Measurements from ENCODE around the gene GZMA. TPM values are rescaled to one million over a fixed set of nuclear protein-coding genes. Genes with fewer than 3 reads are reported as not detected.
A peak's percentile ranks its signal among the peaks of the same experiment; 100 is the strongest.

GZMA gene
- total RNA-seq, 1 experiment from 2014 or later, result not detected

DNA sequence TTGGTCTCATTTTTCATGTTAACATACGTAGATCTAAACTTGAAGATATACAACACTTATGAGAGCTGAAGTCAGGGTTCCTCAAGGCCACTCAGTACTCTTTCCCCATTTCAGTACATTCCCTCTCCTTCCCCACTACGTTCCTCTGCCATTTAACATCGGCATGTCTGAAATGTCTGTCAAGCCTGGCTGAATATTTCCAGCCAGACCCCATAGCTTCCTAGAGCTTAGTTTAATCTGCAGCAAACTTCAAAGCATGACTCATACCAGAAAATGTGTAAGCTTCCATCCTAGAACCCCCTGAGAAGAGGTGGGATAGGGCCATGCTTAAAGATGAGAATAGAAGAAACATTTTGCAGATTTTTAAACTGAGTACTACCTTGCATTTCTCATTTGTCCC, 6.2 kb downstream of the GZMA start:
- peak; percentile 15 for DNase-seq (ENCODE audit: low read depth)

DNA sequence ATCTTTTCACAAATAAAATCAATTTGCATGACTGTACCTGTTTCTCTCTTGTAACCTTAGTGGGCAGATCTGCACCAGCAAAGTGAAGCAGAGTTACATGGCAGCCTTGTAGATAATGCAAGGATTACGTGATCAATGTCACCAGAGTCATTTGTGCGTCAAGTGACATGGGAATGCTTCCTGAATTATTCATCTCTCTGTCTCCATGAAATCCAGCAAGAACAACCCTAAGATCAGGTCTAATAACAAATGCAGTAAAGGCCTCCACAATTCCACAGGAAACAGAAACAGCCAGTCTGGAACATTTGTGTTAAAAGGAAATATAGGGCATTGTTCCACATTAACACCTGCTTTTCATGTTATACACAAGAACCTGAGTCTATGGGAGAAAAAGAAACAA, 7.8 kb downstream of the GZMA start:
- DNase-seq (ENCODE audit: low read depth), result no peak

DNA sequence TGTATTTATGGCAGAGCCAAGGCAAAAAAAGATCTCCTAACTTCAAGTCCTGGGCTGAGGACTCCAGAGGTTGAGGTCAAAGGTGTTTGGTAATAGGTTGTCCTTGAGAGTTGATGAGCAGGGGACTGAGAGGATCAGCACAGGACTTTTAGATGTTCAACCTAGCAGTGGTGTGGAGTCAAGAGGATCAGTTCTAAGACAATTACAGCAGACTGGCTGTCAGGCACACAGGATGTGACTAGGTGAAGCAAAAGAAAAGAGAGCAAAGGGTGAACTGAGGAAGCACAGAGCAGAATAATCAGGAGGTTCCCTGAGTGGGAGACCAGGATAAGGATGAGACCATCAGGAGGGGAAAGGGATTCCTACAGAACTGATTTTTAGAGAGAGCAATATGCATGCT, 10.9 kb downstream of the GZMA start:
- DNase-seq (ENCODE audit: low read depth), result no peak

DNA sequence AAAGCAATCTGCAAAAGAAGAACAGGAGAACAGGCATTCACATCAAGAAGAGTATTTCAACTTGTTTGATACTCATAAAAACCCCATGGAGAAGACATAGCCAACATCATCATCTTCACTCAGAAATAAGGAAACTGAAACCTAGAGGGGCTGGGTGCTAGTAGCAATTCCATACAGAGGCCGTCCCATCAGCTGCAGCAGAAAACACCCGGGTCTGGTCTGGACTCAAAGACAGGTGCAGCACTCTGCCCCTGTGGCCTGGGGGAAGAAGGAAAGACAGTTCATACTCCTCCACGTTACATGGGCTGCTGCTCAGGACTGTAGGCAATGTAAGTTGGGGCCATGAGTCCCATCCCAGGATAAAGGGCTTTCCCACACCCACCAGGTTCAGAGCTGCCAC, 11.6 kb downstream of the GZMA start:
- DNase-seq (ENCODE audit: low read depth), result no peak

DNA sequence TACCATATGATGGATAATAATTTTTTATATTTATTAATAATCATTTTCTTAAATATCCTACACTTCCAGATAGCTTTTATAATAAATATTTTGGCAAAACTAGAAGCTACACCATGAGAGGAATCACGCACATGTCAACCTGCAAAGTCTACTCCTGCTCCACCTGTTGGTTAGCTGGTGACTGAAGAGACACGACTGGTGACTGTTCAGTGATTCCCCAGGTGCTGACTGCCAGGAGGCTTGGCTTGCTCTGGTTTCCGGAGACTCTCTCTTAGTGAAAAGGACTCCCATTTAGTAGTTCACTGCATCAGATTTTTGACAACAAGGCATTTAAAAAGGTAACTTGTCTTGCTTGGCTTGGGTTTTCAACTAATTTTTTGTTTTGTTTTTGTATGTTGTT, 20.9 kb downstream of the GZMA start:
- DNase-seq (ENCODE audit: low read depth), result no peak

DNA sequence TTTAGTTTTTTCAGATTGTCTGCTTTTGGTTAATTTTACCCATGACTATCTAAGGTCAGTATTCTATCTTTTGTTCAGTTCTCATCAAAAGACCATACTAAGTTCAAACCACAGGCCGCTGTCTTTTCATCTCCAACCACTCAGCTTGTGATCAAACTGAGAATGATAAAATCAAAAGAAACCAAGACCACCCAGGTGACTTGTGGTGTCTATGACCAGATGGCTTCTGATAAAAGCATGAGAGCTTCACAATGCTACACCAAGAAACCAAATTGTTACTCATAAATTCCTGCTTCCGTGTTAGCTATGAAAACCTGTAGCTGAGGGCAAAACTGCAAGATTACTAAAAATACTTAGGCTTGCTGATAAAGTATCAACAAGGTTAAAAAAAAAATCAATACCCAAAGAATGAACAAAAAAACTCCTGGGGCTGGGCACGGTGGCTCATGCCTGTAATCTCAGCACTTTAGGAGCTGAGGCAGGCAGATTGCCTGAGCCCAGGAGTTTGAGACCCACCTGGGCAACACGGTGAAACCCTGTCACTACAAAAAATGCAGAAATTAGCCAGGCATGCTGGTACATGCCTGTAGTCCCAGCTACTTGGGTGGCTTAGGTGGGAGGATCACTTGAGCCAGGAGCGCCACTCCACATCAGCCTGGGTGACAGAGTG, 31.7 kb downstream of the GZMA start:
- no peak for DNase-seq (ENCODE audit: low read depth)

DNA sequence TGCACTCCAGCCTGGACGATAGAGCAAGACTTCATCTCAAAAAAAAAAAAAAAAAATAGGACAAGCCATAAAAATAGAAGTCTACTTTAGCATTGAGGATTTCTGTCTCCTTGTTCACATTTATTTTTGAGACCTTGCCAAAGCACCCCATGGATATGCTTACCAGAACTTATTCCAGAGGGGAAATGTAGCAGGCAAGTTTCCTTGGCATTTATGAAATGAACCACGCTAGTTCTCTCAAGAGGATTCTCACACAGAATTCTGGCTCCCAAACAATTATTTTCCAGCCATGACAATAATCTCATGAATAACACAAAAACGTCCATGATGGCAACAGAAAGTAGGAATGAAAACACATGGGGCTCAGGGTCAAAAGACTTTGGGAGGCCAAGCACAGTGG, 34.1 kb downstream of the GZMA start:
- DNase-seq (ENCODE audit: low read depth), result no peak

DNA sequence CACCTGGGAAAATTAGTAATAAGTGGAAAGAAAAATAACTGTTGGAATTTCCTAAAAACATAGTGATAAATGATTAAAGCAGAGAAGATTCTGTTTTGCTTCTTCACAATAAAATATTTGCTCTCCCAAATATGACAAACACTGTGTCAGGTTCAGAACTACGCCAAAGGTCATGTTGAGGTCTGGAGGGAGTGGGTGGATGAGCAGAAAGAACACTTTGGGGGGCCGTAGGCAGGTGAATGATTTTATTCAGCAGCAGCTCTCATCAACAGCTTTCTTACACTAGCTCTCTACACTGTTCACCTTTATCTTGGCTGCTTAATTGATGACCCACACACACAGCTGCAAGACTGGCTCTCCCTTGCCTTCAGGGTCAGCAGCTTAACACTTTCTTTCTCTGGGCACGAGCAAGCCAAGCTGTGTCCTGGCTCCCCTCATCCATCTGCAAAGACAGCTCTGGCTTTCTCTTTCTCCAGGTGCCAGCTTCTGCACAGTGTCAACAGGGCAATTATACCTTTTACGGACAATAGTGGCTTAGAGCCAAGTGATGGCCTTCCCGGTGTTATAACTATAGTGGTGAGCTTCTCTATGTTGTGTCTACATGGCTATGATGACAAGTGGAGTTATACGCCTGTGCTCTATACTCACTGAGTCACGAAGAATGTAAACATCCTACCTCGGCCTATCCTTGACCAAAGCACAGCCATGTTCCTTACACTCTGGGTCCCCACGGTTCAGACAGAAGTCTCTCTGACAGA, 38.6 kb downstream of the GZMA start:
- no peak for DNase-seq (ENCODE audit: low read depth)

DNA sequence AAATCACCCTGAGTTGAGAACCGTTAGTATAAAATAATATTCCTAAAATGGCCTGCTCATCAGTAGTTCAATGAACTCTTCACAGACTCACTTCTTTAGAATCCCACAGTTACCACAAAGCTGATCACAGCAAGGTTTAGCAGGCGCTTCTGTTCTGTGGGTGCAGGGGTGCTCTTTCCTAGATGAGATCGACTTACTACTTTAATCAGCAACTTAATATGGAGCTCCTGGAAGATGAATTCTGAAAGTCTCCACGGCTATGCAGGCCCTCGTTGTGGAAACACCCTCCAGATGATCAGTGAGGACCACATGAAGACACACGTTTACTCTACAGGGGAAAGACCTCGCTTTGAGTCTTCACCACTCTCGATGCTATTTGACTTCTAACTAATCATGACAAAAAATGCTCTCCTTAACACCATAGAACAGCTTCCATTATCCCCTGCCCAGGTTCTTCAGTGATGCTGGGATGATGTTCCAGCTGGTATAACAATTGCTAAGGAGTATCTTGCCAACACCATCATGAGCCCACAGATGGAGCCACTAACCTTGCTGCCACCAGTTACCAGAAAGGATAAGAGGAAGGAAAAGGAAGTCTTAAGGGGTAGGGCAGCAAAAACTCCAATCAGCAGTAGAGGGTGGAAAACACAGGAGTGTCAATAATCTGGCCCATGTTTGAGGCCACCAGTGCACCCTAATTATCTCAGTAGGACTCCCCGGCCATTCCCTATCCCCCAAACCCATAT, 39.7 kb downstream of the GZMA start:
- no peak for DNase-seq (ENCODE audit: low read depth)

DNA sequence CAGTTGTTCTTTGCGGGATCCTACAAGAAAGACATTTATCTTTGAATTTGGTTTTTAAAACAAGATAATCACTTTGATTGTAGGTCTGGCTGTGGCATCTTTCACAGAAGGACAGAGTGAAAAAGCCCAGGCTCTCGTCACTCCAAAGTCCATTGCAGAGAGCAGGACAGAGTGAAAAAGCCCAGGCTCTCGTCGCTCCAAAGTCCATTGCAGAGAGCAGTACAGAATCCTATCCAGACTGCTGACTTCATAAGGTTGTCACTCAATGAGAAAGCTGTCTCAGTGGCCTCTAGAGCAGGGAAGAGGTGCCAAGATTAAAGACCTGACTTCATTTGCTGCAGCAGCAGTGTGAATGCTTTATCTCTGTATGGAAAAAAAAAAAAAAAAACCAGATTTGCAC, 41.2 kb downstream of the GZMA start:
- no peak for DNase-seq (ENCODE audit: low read depth)

DNA sequence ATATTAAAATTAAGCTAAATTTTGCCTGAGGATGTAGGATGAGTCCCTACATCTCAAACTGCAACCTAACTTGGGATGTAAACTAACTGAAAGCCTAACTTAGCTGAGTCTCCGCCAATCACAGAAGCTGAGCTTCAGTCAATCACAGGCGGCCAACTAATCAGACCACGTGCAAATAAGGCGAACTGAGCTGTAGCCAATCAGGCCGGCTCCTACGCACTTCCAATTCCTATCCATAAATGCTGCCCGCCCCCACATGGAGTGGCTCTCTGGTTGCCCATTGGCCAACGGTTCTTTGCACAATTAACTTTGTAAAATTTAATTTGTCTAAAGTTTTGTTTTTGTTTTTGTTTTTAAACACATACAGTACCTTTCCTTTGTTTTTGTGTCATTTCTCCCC, 43.6 kb downstream of the GZMA start:
- DNase-seq (ENCODE audit: low read depth), result no peak

DNA sequence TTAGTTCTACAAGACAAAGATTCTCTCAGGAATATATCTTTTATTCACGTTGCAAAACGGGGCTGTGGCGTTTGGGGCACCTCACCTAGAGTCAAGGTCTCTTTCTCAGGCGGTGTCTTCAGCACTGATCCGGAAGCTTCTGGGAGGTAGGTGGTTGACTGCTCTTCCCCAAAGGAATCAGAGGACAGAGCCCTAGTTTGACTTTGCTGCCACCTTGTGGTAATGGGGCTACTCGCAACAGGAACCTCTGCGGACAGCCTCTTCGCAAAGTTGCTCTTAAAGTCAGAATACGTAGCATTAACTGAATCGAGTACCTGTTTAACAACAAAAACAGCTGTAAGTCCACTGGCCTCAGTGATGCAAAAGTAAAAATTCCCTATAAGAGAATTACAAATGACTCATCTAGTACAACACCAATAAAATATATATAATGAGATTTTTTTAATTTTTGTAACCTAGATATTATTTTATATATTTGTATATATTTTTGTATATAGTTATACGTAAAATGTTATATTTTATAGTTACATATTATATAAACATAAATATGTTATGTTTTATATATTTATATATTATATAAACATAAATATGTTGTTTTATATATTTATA, 44.2 kb downstream of the GZMA start:
- peak; percentile 85 for DNase-seq (ENCODE audit: low read depth)

DNA sequence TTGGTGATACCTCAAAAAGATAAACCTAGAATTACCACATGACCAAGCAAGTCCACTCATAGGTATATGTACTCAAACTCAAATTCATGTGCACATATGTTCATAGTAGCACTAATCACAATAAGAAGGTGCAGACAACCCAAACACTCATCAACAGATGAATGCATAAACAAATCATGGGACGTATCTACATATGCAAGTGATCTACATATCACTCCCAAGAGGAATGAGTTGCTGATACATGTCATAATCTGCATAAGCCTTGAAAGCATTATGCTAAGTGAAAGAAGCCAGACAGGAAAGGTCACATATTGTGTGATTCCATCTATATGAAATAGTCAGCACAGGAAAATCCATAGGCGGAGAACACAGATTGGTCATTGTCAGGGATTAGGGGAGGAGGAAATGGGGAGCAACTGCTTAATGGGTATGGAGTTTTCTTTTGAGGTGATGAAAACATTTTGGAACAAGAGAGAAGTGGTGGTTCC, 46.9 kb downstream of the GZMA start:
- DNase-seq (ENCODE audit: low read depth), result no peak

DNA sequence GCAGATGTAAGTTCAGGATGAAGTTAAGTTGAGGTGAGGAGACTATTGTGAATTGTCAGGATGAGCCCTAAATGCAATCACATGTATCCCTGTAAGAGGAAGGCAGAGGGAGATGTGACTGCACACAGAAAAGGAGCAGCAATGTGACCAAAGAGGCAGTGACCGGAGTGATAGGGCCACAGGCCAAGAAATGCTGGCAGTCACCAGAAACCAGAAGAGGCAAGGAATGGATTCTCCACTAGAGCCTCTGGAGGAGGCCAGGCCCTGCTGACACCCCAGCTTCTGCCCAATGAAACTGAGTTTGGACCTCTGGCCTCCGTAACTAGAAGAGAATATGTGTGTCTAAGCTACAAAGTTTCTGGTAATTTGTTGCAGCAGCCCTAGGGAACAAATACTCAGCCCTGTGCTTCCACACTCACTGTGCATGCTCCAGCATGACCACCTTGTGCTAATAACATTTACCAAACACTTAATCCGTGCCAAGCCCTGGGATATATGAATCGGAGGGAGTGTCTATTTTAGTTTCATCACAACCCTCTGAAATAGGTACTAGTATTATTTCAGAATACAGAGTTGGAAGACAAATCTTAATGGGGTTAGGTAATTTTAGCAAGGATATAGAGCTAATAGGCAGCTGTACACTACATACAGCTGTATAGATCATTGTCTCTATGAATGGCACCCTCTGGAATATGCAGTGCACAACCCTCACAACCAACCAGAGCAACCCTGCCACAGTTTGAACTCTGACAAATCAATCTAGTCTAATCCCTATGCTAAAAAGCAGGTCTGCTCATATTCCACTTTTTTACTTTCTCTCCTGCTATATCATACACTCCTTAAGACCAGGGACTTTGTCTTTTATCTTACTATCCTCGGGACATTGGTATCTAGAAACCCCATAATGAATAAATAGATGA, 49.7 kb downstream of the GZMA start:
- DNase-seq (ENCODE audit: low read depth), result peak; percentile 85

DNA sequence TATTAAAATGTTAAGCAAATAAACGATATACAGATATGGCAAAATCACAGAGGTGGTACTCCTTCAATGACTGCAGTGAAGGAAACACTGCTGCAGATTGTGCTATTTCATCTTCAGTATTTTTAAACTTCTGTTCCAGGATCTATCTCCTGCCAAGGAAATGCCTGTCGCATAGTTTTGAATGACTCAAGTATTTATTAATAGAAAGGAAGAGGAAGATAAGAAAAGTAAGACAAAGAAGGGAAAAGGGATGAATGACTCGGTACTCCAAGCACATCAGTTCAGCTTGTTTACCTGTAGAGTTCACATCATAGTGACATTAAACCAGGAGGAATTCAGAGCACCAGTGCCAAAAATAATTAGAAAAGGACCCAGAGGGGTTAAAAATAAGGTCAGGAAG, 52.4 kb downstream of the GZMA start:
- peak; percentile 75 for DNase-seq (ENCODE audit: low read depth)

Other genes with a start within 250 kb of the GZMA start
- 0.37 and 1.1 TPM in 2 replicates for gene ESM1, start 117.1 kb upstream of the GZMA start, total RNA-seq (2014; rRNA removed; shearing (Covaris generic))
- not detected in 2 replicates for gene GZMK, start 78.4 kb upstream of the GZMA start, total RNA-seq (2014; rRNA removed; shearing (Covaris generic))
- 155 and 179 TPM in 2 replicates for gene GPX8, start 57.5 kb downstream of the GZMA start, total RNA-seq (2014; rRNA removed; shearing (Covaris generic))
- not detected in 2 replicates for gene CDC20B, start 70.5 kb downstream of the GZMA start, total RNA-seq (2014; rRNA removed; shearing (Covaris generic))
- gene MCIDAS, start 124.7 kb downstream of the GZMA start, total RNA-seq (2014; rRNA removed; shearing (Covaris generic)), result 0.59 TPM in 1 of 2 replicates, not detected in the other
- 5.1 and 5.5 TPM in 2 replicates for gene CCNO, start 131.0 kb downstream of the GZMA start, total RNA-seq (2014; rRNA removed; shearing (Covaris generic))
- 26.1 and 28.7 TPM in 2 replicates for gene DHX29, start 205.0 kb downstream of the GZMA start, total RNA-seq (2014; rRNA removed; shearing (Covaris generic))
- gene MTREX, start 205.3 kb downstream of the GZMA start, total RNA-seq (2014; rRNA removed; shearing (Covaris generic)), result 95.2 and 104 TPM in 2 replicates